ENCODE data around the gene CCDC30. TPM values are rescaled to one million over a fixed set of nuclear protein-coding genes. Genes with fewer than 3 reads are reported as not detected.
A peak's percentile ranks its signal among the peaks of the same experiment; 100 is the strongest.

Gene CCDC30
- polyA plus RNA-seq, 3 donors: 0.95 to 1.5 (median 1.2) TPM

DNA sequence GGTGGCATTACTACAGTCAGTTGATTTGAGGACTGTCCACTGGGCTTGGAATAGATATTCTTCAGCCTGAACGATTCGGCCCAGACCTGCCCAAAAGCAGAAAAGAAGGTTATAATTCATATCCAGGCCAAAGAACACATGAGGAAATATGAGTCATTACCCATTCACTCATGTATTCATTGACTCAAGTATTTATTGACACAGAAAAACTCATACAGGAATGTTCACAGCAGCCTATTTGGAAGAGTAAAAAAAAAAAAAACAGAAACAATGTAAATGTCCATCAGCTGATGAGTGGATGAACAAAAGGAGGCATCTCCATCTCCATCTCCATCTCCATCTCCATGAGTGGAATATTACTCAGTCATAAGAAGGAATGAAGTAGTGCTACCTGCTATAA, 23.1 kb upstream of the CCDC30 start:
- WGBS (ENCODE audit: insufficient coverage): 92% methylated on average over 2 of the region's 2 CpGs
- H3K27me3 Mint-ChIP-seq (ENCODE audit: low read depth in 3 of 3): peaks cover 0 to 2% (median 1%) of the 10 kb centered on the region in 3 donors
- H3K4me1 ChIP-seq (ENCODE audit: control insufficient read depth in 1 of 2, insufficient read depth in 2 of 2, low read length in 2 of 2): peaks cover 0 to 7% of the 10 kb centered on the region in 2 donors
- TF ChIP-seq CTCF (IDR thresholded peaks at IDR 0.05): no peak
- H3K4me2 ChIP-seq (replicated peaks; ENCODE audit: extremely low read depth, low read length, poor library complexity, severe bottlenecking): no peak overlapping the region
- no peak for DNase-seq
- no peak overlapping the region for H3K27ac Mint-ChIP-seq
- H2AFZ ChIP-seq (ENCODE audit: insufficient read depth, low read depth, low read length, poor library complexity, severe bottlenecking): no peak overlapping the region
- H3K9me3 Mint-ChIP-seq: peaks cover 0 to 1% (median 0%) of the 10 kb centered on the region in 7 donors
- H3K36me3 ChIP-seq (replicated peaks in 1 of 2; ENCODE audit: control insufficient read depth in 1 of 2, insufficient read depth in 2 of 2, low read length in 2 of 2): no peaks in the 10 kb centered on the region
- H3K4me3 ChIP-seq (replicated peaks in 1 of 3; ENCODE audit: low read depth in 2 of 3, low read length in 3 of 3): no peak overlapping the region
- intact Hi-C loops (cut with micrococcal nuclease): no loop called here
- H3K4me3 Mint-ChIP-seq: no peak overlapping the region
- no peaks in the 10 kb centered on the region for H3K79me2 ChIP-seq (ENCODE audit: insufficient read depth, low read length)
- peaks cover 5% of the 10 kb centered on the region for H3K4me1 Mint-ChIP-seq
- no peaks in the 10 kb centered on the region for H3K9me3 ChIP-seq (replicated peaks in 1 of 2; ENCODE audit: control insufficient read depth in 1 of 2, insufficient read depth in 1 of 2, low read length in 2 of 2)
- no peak overlapping the region for H3K27ac ChIP-seq (ENCODE audit: low read depth in 1 of 2, low read length in 2 of 2)
- no peaks in the 10 kb centered on the region for H4K20me1 ChIP-seq (ENCODE audit: insufficient read depth, low read length)
- no peaks in the 10 kb centered on the region for H3K27me3 ChIP-seq (ENCODE audit: control insufficient read depth in 2 of 2, insufficient read depth in 2 of 2, low read length in 2 of 2)
- no peak overlapping the region for H3K9ac ChIP-seq (ENCODE audit: insufficient read depth, low read length, poor library complexity, severe bottlenecking)
- H3K36me3 Mint-ChIP-seq: no peaks in the 10 kb centered on the region

- no peaks in the 10 kb centered on the region for H3K9me3 ChIP-seq (replicated peaks in 1 of 2; ENCODE audit: control insufficient read depth in 1 of 2, insufficient read depth in 1 of 2, low read length in 2 of 2)
- DNase-seq: peak; percentile 15 to 53 (median 41)
- peaks cover 0 to 7% of the 10 kb centered on the region in 2 donors for H3K4me1 ChIP-seq (ENCODE audit: control insufficient read depth in 1 of 2, insufficient read depth in 2 of 2, low read length in 2 of 2)
- Mint-ChIP-seq H3K36me3 (no peaks in the 10 kb centered on the region), H3K27me3 (ENCODE audit: low read depth in 3 of 3) (peaks cover 0 to 2% (median 1%) of the 10 kb centered on the region in 3 donors), H3K27ac (no peak overlapping the region), H3K9me3 (peaks cover 0 to 1% (median 0%) of the 10 kb centered on the region in 7 donors), H3K4me3 (no peak overlapping the region), H3K4me1 (no peaks in the 10 kb centered on the region)
- no peaks in the 10 kb centered on the region for H3K36me3 ChIP-seq (replicated peaks in 1 of 2; ENCODE audit: control insufficient read depth in 1 of 2, insufficient read depth in 2 of 2, low read length in 2 of 2)
- no peaks in the 10 kb centered on the region for H3K27me3 ChIP-seq (ENCODE audit: control insufficient read depth in 2 of 2, insufficient read depth in 2 of 2, low read length in 2 of 2)
- no peak overlapping the region for H3K4me2 ChIP-seq (replicated peaks; ENCODE audit: extremely low read depth, low read length, poor library complexity, severe bottlenecking)
- H3K27ac ChIP-seq (ENCODE audit: low read depth in 1 of 2, low read length in 2 of 2): peak overlapping the region in 1 of 2 donors; percentile 44
- no peak overlapping the region for H3K4me3 ChIP-seq (replicated peaks in 1 of 3; ENCODE audit: low read depth in 2 of 3, low read length in 3 of 3)
- intact Hi-C loops (cut with micrococcal nuclease): no loop called here
- H4K20me1 ChIP-seq (ENCODE audit: insufficient read depth, low read length): no peaks in the 10 kb centered on the region
- no peak overlapping the region for H3K9ac ChIP-seq (ENCODE audit: insufficient read depth, low read length, poor library complexity, severe bottlenecking)
- no CpG with 5 or more reads among the region's 2 CpGs for WGBS (ENCODE audit: insufficient coverage)
- TF ChIP-seq CTCF (IDR thresholded peaks at IDR 0.05): no peak
- peak overlapping the region; percentile 69 for H2AFZ ChIP-seq (ENCODE audit: insufficient read depth, low read depth, low read length, poor library complexity, severe bottlenecking)
- no peaks in the 10 kb centered on the region for H3K79me2 ChIP-seq (ENCODE audit: insufficient read depth, low read length)
Measured at GRCh38 chr1:42442662-42443061, 20.4 kb upstream of the CCDC30 start.
